ENCODE data around the gene TAS1R3.
"Not testable (repeated sequence)": the region's sequence is repeated elsewhere in the genome, so short reads cannot be mapped to it uniquely, and the experiment has no call there.

TAS1R3 gene

GRCh38 chr1:1354271-1355247, 23.5 kb downstream of the TAS1R3 start:
- DNase-seq, result no peak

- DNase-seq, result no peak
Observed at GRCh38 chr1:1355416-1355815, 24.3 kb downstream of the TAS1R3 start.

DNA sequence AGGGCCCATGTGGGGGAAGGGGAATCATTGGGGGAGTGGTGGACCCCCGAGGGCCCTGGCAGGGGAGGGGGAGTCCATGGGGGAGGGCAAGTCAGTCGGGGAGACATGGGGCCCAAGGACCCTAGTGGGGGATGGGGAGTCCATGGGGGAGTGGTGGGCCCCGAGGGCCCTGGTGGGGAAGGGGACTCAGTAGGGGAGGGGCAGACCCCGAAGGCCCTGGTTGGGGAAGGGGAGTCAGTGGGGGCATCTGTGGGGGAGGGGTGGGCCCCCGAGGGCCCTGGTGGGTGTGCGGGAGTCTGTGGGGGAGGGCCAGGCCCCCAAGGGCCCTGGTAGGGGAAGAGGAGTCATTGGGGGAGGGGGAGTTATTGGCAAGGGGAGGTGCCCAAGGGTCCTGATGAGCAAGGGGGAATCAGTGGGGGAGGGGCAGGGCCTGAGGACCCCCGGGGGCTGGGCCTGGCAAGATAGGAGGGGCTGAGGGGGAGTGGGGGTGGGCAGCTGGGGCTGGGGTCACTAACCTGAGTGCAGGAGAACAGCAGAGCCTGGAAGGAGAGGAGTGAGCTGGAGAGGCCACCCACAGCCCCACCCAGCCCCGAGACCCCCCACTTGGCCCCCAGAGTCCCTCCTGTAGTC, 25.2 kb downstream of the TAS1R3 start:
- DNase-seq, result no peak

GRCh38 chr1:1356796-1357401, 25.8 kb downstream of the TAS1R3 start:
- DNase-seq, result no peak

GRCh38 chr1:1357871-1358432, 26.9 kb downstream of the TAS1R3 start:
- no peak for DNase-seq

DNA sequence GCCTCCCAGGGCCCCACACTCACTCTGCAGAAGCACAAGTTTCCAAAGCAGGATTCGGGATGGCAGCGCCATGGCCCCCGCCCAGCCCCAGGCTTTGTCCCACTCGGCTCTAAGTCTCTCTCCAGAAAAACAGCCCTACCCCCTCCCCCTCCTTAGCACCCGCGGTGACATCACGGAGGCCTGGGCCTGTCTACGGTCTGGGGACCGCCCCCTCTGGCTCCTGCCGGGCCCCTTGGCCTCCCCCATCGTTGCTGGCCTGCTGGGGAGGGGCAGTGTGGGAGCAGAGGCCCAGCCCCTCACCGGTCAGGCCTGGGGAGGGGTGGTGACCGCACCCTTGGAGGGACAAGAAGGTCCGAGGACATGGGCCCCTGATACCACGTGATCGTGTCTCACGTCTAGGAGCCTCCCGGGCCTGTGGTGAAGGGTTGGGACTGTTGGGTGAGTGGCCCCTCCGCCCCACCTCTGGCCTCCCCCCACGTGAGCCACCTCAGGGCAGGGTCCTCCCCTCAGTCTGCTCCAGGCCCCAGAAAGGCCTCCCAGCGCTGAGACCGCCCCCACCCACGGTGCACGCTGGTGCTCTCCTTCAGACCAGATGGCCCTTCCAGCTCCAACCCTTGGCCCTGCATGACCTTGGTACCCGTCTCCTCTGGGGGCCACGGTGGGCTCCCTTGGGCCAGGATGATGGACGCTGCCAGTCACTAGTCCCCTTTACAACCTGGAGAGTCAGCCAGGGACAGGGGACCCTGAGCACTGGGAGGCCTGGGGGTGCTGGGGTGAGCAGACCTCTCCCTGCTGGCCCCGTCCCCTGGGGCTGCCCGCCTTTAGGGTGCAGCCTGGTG, 27.6 kb downstream of the TAS1R3 start, which contains the start of gene MXRA8:
Gene MXRA8 (minus strand): TSS at position 123 of the 839 bp plus-strand sequence. CDS start 51 bp downstream, at position 72.
- DNase-seq, result no peak

GRCh38 chr1:1359308-1359663, 28.2 kb downstream of the TAS1R3 start:
- no peak for DNase-seq

DNA sequence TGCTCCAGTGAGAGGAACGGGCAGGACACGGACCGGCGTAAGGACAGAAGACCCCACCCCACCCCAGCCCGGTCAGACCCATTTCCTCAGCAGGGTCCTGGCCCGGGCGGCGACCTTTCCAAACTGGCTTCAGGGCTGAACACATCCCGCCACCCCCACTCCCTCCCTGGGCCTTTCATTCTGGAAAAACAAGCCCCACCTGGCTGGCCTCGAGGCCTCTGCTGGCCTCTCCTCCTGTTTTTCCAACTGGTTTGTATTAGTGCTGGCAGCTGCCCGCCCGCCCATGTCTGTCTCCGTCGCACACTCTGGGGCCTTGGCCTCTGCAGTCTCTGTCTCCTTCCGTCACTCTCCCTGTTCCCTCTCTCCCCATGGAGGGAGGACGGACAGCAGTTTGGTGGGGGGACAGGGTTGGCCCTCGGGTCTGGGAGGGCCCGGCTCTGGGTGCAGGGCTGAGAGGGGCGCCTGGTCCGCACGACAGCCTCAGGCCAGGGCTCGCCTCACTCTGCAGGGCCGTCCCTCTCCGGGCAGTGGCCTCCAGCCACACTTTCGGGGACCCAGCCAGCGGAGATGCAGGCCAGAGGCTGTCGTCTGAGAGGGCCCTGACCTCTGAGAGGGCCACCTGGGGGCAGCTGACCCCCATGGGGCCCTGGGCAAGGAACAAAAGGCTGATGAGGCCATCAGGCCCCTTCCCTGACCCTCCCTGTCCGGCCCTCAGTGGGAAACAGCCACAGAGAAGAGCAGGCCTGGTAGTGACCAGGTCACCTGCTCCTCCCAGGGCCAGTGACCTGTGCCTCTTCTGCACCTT, 28.8 kb downstream of the TAS1R3 start:
- DNase-seq, result no peak

DNA sequence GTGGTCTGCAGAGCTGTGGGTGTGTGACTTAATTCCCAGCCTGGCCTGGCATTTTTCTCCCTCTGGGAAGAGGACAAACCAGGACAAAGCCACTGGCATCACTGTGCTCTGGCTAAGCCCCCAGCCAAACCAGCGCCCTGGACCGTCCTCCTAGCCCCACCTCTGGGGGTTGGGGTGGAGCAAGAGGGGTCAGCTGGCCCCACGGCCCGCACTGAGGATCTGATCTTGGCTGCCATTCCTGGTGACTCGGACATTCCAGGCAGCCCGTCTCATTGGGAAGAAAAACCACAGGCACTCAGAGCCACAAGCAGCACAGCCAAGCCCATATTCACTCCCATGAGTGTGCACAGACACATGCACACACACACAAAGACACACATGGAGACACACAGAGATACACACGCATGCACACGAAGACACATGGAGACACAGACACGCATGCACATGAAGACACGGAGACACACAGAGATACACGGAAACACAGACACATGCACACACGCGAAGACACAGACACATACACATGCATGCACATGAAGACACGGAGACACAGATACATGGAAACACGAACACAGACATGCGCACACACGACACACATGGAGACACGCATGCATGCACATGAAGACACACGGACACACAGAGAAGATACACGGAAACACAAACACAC, 29.6 kb downstream of the TAS1R3 start:
- DNase-seq, result no peak

- no peak for DNase-seq
Observed at GRCh38 chr1:1361233-1361981, 30.3 kb downstream of the TAS1R3 start.

DNA sequence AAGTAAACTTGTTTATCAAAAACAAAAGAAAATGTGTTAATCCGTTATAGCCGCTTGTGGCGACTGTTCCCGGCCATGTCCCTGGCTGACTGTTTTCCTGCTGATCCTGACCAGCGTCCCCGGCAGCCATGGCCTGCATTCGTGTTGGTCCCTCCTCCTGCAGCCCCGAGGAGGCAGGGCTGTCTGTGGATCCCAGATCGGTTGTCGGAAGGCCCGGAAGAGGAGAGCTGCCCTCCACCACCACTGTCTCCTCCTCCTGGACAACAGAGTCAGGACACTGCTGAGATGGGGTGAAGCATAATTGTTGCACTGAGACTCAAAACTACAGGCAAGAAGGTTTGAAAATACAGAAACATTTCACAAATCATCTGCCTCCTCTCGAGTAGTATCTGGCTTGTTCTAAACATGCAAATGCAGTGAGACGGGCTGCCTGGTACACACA, 30.9 kb downstream of the TAS1R3 start:
- no peak for DNase-seq

DNA sequence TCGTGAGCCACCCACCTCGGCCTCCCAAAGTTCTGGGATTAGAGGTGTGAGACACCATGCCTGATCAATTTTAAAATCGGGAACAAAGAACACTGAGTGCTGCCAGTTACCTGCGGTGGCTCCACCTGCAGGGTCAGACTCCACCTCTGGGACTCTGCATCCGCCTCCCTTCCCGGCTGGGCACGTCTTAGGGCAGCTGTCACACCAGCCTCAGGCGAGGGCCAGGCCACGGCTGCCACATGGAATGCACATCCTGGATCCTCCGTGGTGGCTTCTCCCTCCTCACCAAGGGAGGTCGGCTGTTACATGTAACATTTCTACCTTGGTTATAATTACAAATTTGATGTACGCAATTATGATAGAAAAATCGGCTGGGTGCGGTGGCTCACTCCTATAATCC, 33.2 kb downstream of the TAS1R3 start:
- DNase-seq, result no peak

DNA sequence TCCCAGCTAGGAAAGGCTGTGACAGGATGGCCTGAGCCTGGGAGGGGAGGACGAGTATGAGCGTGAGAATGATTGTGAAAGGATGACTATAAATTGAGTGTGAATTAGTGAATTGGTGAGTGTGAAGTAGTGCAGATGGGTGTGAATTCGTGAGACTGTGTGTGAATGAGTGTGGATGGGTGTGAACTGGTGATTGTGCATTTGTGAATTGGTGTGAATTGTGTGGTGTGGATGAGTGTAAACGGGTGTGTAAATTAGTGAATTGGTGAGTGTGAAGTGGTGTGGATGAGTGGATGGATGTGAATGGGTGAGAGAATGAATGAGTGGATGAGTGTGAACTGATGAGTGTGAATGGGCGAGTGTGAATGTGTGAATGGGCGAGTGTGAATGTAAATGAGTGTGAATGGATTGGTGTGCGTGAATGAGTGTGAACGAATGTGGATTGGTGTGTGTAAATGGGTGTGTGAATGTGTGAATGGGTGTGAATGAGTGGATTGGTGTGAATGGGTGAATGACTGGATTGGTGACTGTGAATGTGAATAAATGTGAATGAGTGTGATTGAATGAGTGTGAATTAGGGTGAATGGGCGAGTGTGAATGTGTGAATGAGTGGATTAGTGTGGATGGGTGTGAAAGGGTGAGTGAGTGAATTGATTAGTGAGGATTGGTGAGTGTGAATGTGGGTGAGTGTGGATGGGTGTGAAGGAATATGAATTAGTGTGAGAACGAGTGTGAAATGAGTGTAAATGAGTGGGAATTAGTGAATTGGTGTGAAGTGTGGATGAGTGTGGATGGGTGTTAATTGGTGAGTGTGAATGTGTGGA, 35.0 kb downstream of the TAS1R3 start:
- DNase-seq, result no peak

DNA sequence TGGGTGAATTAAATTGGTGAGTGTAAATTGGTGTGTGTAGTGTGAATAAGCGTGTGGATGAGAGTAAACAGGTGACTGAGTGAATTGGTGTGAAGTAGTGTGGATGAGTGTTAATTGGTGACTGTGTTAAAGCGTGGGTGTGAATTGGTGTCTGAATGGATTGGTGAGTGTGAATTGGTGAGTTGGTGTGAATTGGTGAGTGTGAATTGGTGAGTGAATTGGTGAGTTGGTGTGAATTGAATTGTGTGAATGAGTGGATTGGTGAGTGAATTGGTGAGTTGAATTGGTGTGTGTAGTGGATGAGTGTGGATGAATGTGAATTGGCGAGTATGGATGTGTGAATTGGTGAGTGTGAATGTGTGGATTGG, 35.6 kb downstream of the TAS1R3 start:
- DNase-seq, result no peak

GRCh38 chr1:1367315-1367714, 36.2 kb downstream of the TAS1R3 start:
- DNase-seq, result no peak

DNA sequence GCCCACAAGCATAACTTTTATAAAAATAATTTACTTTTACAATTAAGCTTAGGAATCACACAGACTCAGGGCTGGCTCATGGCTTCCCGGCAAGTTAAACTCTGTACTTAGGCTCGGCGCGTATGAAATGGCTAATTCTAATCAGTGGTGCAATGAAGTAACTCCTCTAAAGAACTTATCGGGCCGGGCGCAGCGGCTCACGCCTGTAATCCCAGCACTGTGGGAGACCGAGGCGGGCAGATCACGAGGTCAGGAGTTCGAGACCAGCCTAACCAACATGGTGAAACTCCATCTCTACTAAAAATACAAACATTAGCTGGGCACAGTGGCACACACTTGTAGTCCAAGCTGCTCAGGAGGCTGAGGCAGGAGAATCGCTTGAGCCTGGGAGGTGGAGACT, 39.0 kb downstream of the TAS1R3 start:
- not testable (repeated sequence) for DNase-seq

- DNase-seq, result no peak
Observed at GRCh38 chr1:1370771-1371300, 39.8 kb downstream of the TAS1R3 start.

- peak; percentile 86 for DNase-seq
Observed at GRCh38 chr1:1371364-1371745, 40.3 kb downstream of the TAS1R3 start.

All from CD4-positive, alpha-beta T cell treated with Interleukin-1 beta for 1 hour (primary cell).